Left renal pelvis (tissue), 4 donors: ENCODE results near the gene RGS16. TPM values are rescaled to one million over a fixed set of nuclear protein-coding genes. Genes with fewer than 3 reads are reported as not detected.
A peak's percentile ranks its signal among the peaks of the same experiment; 100 is the strongest.

Experiments
- DNase-seq, 4 donors: peaks; one replicate each; pipeline ENCODE4 v3.0.0-alpha.2; 2013; ENCODE audit warnings: low read depth in 4 of 4, low spot score in 3 of 4
- polyA plus RNA-seq, 4 donors: library from polyadenylated mRNA; unstranded; fragments of 120-200 nt; gene quantifications; one replicate each; pipeline ENCODE4 v1.2.1, GENCODE V29; 2013; ENCODE audit not compliant: insufficient read length in 4 of 4

The RGS16 gene
- polyA plus RNA-seq, 4 donors = 0.82 to 8.6 (median 2.2) TPM

GRCh38 chr1:182630586-182630985, 26.4 kb upstream of the RGS16 start:
- no peak for DNase-seq

GRCh38 chr1:182629499-182630096, 25.4 kb upstream of the RGS16 start:
- DNase-seq = no peak

GRCh38 chr1:182629080-182629479, 24.9 kb upstream of the RGS16 start:
- no peak for DNase-seq

- no peak for DNase-seq
Observed at GRCh38 chr1:182628657-182629056, 24.5 kb upstream of the RGS16 start.

GRCh38 chr1:182627622-182628021, 23.4 kb upstream of the RGS16 start:
- DNase-seq = no peak

- DNase-seq = no peak
Observed at GRCh38 chr1:182626527-182626926, 22.3 kb upstream of the RGS16 start.

GRCh38 chr1:182625719-182626504, 21.7 kb upstream of the RGS16 start:
- no peak for DNase-seq

GRCh38 chr1:182625024-182625423, 20.8 kb upstream of the RGS16 start:
- DNase-seq = no peak

GRCh38 chr1:182624577-182624976, 20.4 kb upstream of the RGS16 start:
- DNase-seq = no peak

GRCh38 chr1:182622901-182623528, 18.8 kb upstream of the RGS16 start:
- no peak for DNase-seq

- no peak for DNase-seq
Observed at GRCh38 chr1:182621906-182622305, 17.7 kb upstream of the RGS16 start.

GRCh38 chr1:182620924-182621585, 16.9 kb upstream of the RGS16 start:
- DNase-seq = no peak

GRCh38 chr1:182617734-182618351, 13.7 kb upstream of the RGS16 start:
- DNase-seq = no peak

GRCh38 chr1:182617014-182617429, 12.8 kb upstream of the RGS16 start:
- DNase-seq = no peak

GRCh38 chr1:182616130-182617013, 12.2 kb upstream of the RGS16 start:
- no peak for DNase-seq

- no peak for DNase-seq
Observed at GRCh38 chr1:182615468-182616129, 11.4 kb upstream of the RGS16 start.

GRCh38 chr1:182614796-182615454, 10.7 kb upstream of the RGS16 start:
- DNase-seq = peak in 3 of 4 donors; percentile 59 to 71 (median 65)

- DNase-seq = no peak
Observed at GRCh38 chr1:182611787-182612186, 7.6 kb upstream of the RGS16 start.

GRCh38 chr1:182611326-182611725, 7.1 kb upstream of the RGS16 start:
- DNase-seq = no peak
